ENCODE data around the gene THUMPD3. TPM values are rescaled to one million over a fixed set of nuclear protein-coding genes. Genes with fewer than 3 reads are reported as not detected.
A peak's percentile ranks its signal among the peaks of the same experiment; 100 is the strongest.

THUMPD3 gene
- total and polyA plus RNA-seq, 9 of the 15 experiments (the other 6 are each of a cell fraction or from before 2014, with no cell fraction given) = 58.3 to 132 (median 113) TPM

DNA sequence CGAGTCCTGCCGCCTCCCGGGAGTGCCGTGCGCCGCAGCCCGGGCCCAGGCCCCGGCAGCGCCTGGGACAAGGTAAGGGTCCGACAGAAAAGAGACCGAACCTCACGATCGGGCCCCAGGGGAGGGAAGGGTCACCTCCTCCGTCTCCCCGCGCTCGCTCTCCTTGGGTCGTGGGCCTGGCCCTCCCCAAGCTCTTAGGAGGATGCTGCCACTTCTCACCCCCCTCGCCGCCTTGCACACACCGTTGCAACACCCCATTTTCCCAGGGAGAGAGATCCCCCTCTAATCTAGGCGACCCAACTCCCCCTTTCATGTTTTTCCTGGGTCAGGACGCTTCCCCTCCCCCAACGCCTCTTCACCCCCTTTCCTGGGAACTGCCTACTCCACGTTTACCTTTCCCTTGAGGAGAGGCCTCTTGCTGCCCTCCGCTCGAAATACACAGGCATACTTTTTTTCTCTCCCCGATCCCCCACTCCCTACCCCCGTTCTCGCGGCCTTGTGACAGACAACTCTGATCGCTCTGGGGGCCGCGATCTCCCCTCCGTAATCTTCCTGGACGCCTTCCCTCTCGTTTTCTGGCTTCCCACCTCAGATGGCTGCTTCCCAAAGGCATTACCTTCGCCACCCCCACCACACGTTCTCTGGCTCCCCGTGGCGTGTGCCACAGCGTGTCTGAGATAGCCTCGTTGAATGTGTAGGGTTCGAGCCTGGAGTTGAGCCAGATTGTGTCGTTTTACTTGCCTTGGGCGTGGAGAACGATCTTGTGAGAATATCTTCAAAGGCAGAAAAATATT, 35.2 kb downstream of the THUMPD3 start (continued):
- TF ChIP-seq, protein P1, sequence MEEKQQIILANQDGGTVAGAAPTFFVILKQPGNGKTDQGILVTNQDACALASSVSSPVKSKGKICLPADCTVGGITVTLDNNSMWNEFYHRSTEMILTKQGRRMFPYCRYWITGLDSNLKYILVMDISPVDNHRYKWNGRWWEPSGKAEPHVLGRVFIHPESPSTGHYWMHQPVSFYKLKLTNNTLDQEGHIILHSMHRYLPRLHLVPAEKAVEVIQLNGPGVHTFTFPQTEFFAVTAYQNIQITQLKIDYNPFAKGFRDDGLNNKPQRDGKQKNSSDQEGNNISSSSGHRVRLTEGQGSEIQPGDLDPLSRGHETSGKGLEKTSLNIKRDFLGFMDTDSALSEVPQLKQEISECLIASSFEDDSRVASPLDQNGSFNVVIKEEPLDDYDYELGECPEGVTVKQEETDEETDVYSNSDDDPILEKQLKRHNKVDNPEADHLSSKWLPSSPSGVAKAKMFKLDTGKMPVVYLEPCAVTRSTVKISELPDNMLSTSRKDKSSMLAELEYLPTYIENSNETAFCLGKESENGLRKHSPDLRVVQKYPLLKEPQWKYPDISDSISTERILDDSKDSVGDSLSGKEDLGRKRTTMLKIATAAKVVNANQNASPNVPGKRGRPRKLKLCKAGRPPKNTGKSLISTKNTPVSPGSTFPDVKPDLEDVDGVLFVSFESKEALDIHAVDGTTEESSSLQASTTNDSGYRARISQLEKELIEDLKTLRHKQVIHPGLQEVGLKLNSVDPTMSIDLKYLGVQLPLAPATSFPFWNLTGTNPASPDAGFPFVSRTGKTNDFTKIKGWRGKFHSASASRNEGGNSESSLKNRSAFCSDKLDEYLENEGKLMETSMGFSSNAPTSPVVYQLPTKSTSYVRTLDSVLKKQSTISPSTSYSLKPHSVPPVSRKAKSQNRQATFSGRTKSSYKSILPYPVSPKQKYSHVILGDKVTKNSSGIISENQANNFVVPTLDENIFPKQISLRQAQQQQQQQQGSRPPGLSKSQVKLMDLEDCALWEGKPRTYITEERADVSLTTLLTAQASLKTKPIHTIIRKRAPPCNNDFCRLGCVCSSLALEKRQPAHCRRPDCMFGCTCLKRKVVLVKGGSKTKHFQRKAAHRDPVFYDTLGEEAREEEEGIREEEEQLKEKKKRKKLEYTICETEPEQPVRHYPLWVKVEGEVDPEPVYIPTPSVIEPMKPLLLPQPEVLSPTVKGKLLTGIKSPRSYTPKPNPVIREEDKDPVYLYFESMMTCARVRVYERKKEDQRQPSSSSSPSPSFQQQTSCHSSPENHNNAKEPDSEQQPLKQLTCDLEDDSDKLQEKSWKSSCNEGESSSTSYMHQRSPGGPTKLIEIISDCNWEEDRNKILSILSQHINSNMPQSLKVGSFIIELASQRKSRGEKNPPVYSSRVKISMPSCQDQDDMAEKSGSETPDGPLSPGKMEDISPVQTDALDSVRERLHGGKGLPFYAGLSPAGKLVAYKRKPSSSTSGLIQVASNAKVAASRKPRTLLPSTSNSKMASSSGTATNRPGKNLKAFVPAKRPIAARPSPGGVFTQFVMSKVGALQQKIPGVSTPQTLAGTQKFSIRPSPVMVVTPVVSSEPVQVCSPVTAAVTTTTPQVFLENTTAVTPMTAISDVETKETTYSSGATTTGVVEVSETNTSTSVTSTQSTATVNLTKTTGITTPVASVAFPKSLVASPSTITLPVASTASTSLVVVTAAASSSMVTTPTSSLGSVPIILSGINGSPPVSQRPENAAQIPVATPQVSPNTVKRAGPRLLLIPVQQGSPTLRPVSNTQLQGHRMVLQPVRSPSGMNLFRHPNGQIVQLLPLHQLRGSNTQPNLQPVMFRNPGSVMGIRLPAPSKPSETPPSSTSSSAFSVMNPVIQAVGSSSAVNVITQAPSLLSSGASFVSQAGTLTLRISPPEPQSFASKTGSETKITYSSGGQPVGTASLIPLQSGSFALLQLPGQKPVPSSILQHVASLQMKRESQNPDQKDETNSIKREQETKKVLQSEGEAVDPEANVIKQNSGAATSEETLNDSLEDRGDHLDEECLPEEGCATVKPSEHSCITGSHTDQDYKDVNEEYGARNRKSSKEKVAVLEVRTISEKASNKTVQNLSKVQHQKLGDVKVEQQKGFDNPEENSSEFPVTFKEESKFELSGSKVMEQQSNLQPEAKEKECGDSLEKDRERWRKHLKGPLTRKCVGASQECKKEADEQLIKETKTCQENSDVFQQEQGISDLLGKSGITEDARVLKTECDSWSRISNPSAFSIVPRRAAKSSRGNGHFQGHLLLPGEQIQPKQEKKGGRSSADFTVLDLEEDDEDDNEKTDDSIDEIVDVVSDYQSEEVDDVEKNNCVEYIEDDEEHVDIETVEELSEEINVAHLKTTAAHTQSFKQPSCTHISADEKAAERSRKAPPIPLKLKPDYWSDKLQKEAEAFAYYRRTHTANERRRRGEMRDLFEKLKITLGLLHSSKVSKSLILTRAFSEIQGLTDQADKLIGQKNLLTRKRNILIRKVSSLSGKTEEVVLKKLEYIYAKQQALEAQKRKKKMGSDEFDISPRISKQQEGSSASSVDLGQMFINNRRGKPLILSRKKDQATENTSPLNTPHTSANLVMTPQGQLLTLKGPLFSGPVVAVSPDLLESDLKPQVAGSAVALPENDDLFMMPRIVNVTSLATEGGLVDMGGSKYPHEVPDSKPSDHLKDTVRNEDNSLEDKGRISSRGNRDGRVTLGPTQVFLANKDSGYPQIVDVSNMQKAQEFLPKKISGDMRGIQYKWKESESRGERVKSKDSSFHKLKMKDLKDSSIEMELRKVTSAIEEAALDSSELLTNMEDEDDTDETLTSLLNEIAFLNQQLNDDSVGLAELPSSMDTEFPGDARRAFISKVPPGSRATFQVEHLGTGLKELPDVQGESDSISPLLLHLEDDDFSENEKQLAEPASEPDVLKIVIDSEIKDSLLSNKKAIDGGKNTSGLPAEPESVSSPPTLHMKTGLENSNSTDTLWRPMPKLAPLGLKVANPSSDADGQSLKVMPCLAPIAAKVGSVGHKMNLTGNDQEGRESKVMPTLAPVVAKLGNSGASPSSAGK (IDR thresholded peaks at IDR 0.05) = peak; percentile 29; the same call in 1 of the 2 replicates
- TF ChIP-seq CEBPB (tag; IDR thresholded peaks at IDR 0.05) = peak; percentile 45; the same call in 1 of the 2 replicates
- TF ChIP-seq ATF3 (IDR thresholded peaks at IDR 0.05) = no peak
- TF ChIP-seq ATF3 (CRISPR knock-in tag; conservative IDR thresholded peaks at IDR 0.05) = no peak
- peak; percentile 86 for TF ChIP-seq RBM39 (optimal IDR thresholded peaks at IDR 0.05; ENCODE audit: low read depth, low read length)
- TF ChIP-seq SRSF3 (IDR thresholded peaks at IDR 0.05; ENCODE audit: insufficient read depth, low read length) = 0 out of 2 replicates have a peak, but pooled peaks have one; percentile 40
- peak; percentile 27; the same call in 1 of the 2 replicates for TF ChIP-seq PHF21A (IDR thresholded peaks at IDR 0.05; ENCODE audit: borderline replicate concordance, low read depth)
- no peak for TF ChIP-seq RAD21 (CRISPR knock-in tag; conservative IDR thresholded peaks at IDR 0.05 in 1 of 2, IDR thresholded peaks at IDR 0.05 in 1 of 2)
- TF ChIP-seq SP1 (CRISPR knock-in tag; IDR thresholded peaks at IDR 0.05) = peak; percentile 73; the same call in 1 of the 2 replicates
- TF ChIP-seq TCF15 (CRISPR knock-in tag; IDR thresholded peaks at IDR 0.05) = 0 out of 2 replicates have a peak, but pooled peaks have one; percentile 39
- peak; percentile 9; the same call in 1 of the 2 replicates for TF ChIP-seq ZNF316 (IDR thresholded peaks at IDR 0.05)
